T-helper 2 cell treated with Interferon-gamma antibody and Interleukin-4, amounts not matched to agents 5 μg/mL and 100 μg/mL, for 36 hours (primary cell): ENCODE results near the gene PLEKHH1.

Experiments
- DNase-seq: peaks from one replicate; pipeline ENCODE4 v3.0.0; 2021; ENCODE audit warnings: low spot score
- H3K27ac Mint-ChIP-seq: one replicate; pipeline ENCODE4 v1.8.0; 2021; ENCODE audit warnings: mild to moderate bottlenecking, mixed read lengths
- H3K27me3 Mint-ChIP-seq: one replicate; pipeline ENCODE4 v1.8.0; 2021; ENCODE audit warnings: low read depth, mixed read lengths
- H3K36me3 Mint-ChIP-seq: one replicate; pipeline ENCODE4 v1.8.0; 2021; ENCODE audit warnings: low read depth, mixed read lengths
- H3K4me1 Mint-ChIP-seq: one replicate; pipeline ENCODE4 v1.8.0; 2021; ENCODE audit warnings: low read depth, mixed read lengths
- H3K4me3 Mint-ChIP-seq: one replicate; pipeline ENCODE4 v1.8.0; 2022; ENCODE audit warnings: mild to moderate bottlenecking, moderate library complexity, mixed read lengths
- H3K9me3 Mint-ChIP-seq: one replicate; pipeline ENCODE4 v1.8.0; 2021; ENCODE audit warnings: mixed read lengths

PLEKHH1 gene

GRCh38 chr14:67532998-67533753, at the start of gene PLEKHH1:
PLEKHH1 (plus strand) TSS chr14:67533290; CDS start chr14:67541868, 8,578 bp downstream.
- peak within 1 kb of the TSS; percentile 61 for H3K4me3 Mint-ChIP-seq
- no peak within 1 kb of the TSS for H3K27ac Mint-ChIP-seq
- H3K4me1 Mint-ChIP-seq: peaks cover 3% of the 10 kb centered on the region
- H3K36me3 Mint-ChIP-seq: no peaks in the 10 kb centered on the region
- no peaks in the 10 kb centered on the region for H3K9me3 Mint-ChIP-seq
- DNase-seq: peak; percentile 68
- H3K27me3 Mint-ChIP-seq: peaks cover 68% of the 10 kb centered on the region

- Mint-ChIP-seq H3K36me3 (peaks cover 26% of the 10 kb centered on the region), H3K9me3 (no peaks in the 10 kb centered on the region), H3K4me3 (no peak overlapping the region), H3K4me1 (peaks cover 25% of the 10 kb centered on the region), H3K27me3 (peaks cover 2% of the 10 kb centered on the region), H3K27ac (no peak overlapping the region)
- DNase-seq: no peak
Measured at GRCh38 chr14:67483579-67484285, 49.4 kb upstream of the PLEKHH1 start.

- Mint-ChIP-seq H3K36me3 (peaks cover 26% of the 10 kb centered on the region), H3K4me1 (peaks cover 39% of the 10 kb centered on the region), H3K4me3 (no peak overlapping the region), H3K27ac (no peak overlapping the region), H3K9me3 (no peaks in the 10 kb centered on the region), H3K27me3 (peaks cover 7% of the 10 kb centered on the region)
- no peak for DNase-seq
Measured at GRCh38 chr14:67485501-67486095, 47.5 kb upstream of the PLEKHH1 start.

GRCh38 chr14:67486890-67487289, 46.2 kb upstream of the PLEKHH1 start:
- H3K27ac Mint-ChIP-seq: no peak overlapping the region
- H3K4me1 Mint-ChIP-seq: peaks cover 42% of the 10 kb centered on the region
- DNase-seq: no peak

GRCh38 chr14:67487332-67487731, 45.8 kb upstream of the PLEKHH1 start:
- peaks cover 42% of the 10 kb centered on the region for H3K4me1 Mint-ChIP-seq
- peak overlapping the region; percentile 98 for H3K27ac Mint-ChIP-seq
- peaks cover 5% of the 10 kb centered on the region for H3K9me3 Mint-ChIP-seq
- DNase-seq: no peak
- peak overlapping the region; percentile 96 for H3K4me3 Mint-ChIP-seq
- H3K36me3 Mint-ChIP-seq: peaks cover 30% of the 10 kb centered on the region
- peaks cover 13% of the 10 kb centered on the region for H3K27me3 Mint-ChIP-seq

More at GRCh38 chr14:67486890-67487289, 46.2 kb upstream of the PLEKHH1 start:
- Mint-ChIP-seq H3K9me3 (peaks cover under 1% of the 10 kb centered on the region), H3K36me3 (peaks cover 26% of the 10 kb centered on the region), H3K4me3 (no peak overlapping the region), H3K27me3 (peaks cover 12% of the 10 kb centered on the region)

GRCh38 chr14:67487937-67488893, 44.9 kb upstream of the PLEKHH1 start, which contains the start of gene TMEM229B:
TMEM229B (minus strand) TSS chr14:67488721; CDS start chr14:67473923, 14,798 bp downstream.
- H3K4me1 Mint-ChIP-seq: peaks cover 47% of the 10 kb centered on the region

GRCh38 chr14:67490196-67490595, 42.9 kb upstream of the PLEKHH1 start:
- no peak overlapping the region for H3K4me3 Mint-ChIP-seq
- H3K27me3 Mint-ChIP-seq: peaks cover 16% of the 10 kb centered on the region
- no peak for DNase-seq
- H3K9me3 Mint-ChIP-seq: peaks cover 29% of the 10 kb centered on the region
- H3K36me3 Mint-ChIP-seq: peaks cover 38% of the 10 kb centered on the region
- peaks cover 44% of the 10 kb centered on the region for H3K4me1 Mint-ChIP-seq
- no peak overlapping the region for H3K27ac Mint-ChIP-seq

More at GRCh38 chr14:67487937-67488893, 44.9 kb upstream of the PLEKHH1 start, which contains the start of gene TMEM229B:
- H3K36me3 Mint-ChIP-seq: peaks cover 36% of the 10 kb centered on the region
- peaks cover 14% of the 10 kb centered on the region for H3K9me3 Mint-ChIP-seq
- peaks cover 13% of the 10 kb centered on the region for H3K27me3 Mint-ChIP-seq
- peak; percentile 80 for DNase-seq
- H3K4me3 Mint-ChIP-seq: peak within 1 kb of the TSS; percentile 96
- H3K27ac Mint-ChIP-seq: peak within 1 kb of the TSS; percentile 98

GRCh38 chr14:67491285-67491684, 41.8 kb upstream of the PLEKHH1 start:
- peaks cover 18% of the 10 kb centered on the region for H3K27me3 Mint-ChIP-seq
- peaks cover 29% of the 10 kb centered on the region for H3K9me3 Mint-ChIP-seq
- H3K27ac Mint-ChIP-seq: no peak overlapping the region
- DNase-seq: no peak
- no peak overlapping the region for H3K4me3 Mint-ChIP-seq
- H3K4me1 Mint-ChIP-seq: peaks cover 37% of the 10 kb centered on the region
- H3K36me3 Mint-ChIP-seq: peaks cover 31% of the 10 kb centered on the region

GRCh38 chr14:67491741-67492507, 41.2 kb upstream of the PLEKHH1 start:
- H3K27ac Mint-ChIP-seq: no peak overlapping the region
- no peak for DNase-seq
- peaks cover 18% of the 10 kb centered on the region for H3K27me3 Mint-ChIP-seq
- H3K4me1 Mint-ChIP-seq: peaks cover 37% of the 10 kb centered on the region
- H3K4me3 Mint-ChIP-seq: no peak overlapping the region
- peaks cover 29% of the 10 kb centered on the region for H3K9me3 Mint-ChIP-seq
- H3K36me3 Mint-ChIP-seq: peaks cover 25% of the 10 kb centered on the region

GRCh38 chr14:67492538-67492937, 40.6 kb upstream of the PLEKHH1 start:
- no peak overlapping the region for H3K4me3 Mint-ChIP-seq
- peaks cover 29% of the 10 kb centered on the region for H3K9me3 Mint-ChIP-seq
- peaks cover 21% of the 10 kb centered on the region for H3K36me3 Mint-ChIP-seq
- no peak for DNase-seq
- H3K27me3 Mint-ChIP-seq: peaks cover 20% of the 10 kb centered on the region
- H3K27ac Mint-ChIP-seq: no peak overlapping the region
- peaks cover 32% of the 10 kb centered on the region for H3K4me1 Mint-ChIP-seq

GRCh38 chr14:67493092-67493717, 39.9 kb upstream of the PLEKHH1 start:
- Mint-ChIP-seq H3K27me3 (peaks cover 26% of the 10 kb centered on the region), H3K4me1 (peaks cover 27% of the 10 kb centered on the region), H3K27ac (no peak overlapping the region), H3K4me3 (no peak overlapping the region), H3K9me3 (peaks cover 29% of the 10 kb centered on the region), H3K36me3 (peaks cover 18% of the 10 kb centered on the region)
- no peak for DNase-seq

GRCh38 chr14:67495827-67496226, 37.3 kb upstream of the PLEKHH1 start:
- DNase-seq: no peak
- peaks cover 6% of the 10 kb centered on the region for H3K4me1 Mint-ChIP-seq
- peaks cover 26% of the 10 kb centered on the region for H3K27me3 Mint-ChIP-seq
- peaks cover 29% of the 10 kb centered on the region for H3K9me3 Mint-ChIP-seq
- no peak overlapping the region for H3K27ac Mint-ChIP-seq
- H3K36me3 Mint-ChIP-seq: peaks cover 16% of the 10 kb centered on the region
- H3K4me3 Mint-ChIP-seq: no peak overlapping the region
